Upper lobe of right lung (tissue), 1 donor: ENCODE data around the gene ABCD2. TPM values are rescaled to one million over a fixed set of nuclear protein-coding genes. Genes with fewer than 3 reads are reported as not detected.

ENCODE experiments used
- ATAC-seq: fragments of 200-7000 bp; cut with Tn5 transposase; one replicate; pipeline ENCODE4 v1.9.1; 2020; ENCODE audit warnings: mild to moderate bottlenecking, moderate library complexity
- DNase-seq: peaks from one replicate; pipeline ENCODE4 v3.0.0-alpha.2; 2020
- H3K27ac ChIP-seq: fragments of 200-600 bp; one replicate; pipeline ENCODE4 v1.8.0; 2022
- H3K27me3 ChIP-seq: fragments of 200-600 bp; one replicate; pipeline ENCODE4 v1.8.0; 2022; ENCODE audit warnings: mild to moderate bottlenecking
- H3K36me3 ChIP-seq: fragments of 200-600 bp; one replicate; pipeline ENCODE4 v1.8.0; 2022
- H3K4me1 ChIP-seq: fragments of 200-600 bp; one replicate; pipeline ENCODE4 v1.8.0; 2022
- H3K4me3 ChIP-seq: fragments of 200-600 bp; one replicate; pipeline ENCODE4 v1.8.0; 2022; ENCODE audit warnings: mild to moderate bottlenecking
- H3K9me3 ChIP-seq: fragments of 200-600 bp; one replicate; pipeline ENCODE4 v1.8.0; 2022
- intact Hi-C: fragments of 100-400 bp; cut with DNase I; formaldehyde crosslinking; loops from one replicate; pipeline ENCODE4 v1.11.0; 2022
- total RNA-seq: library from RNA; stranded (reverse); fragmentation: NEBNext Ultra II Directional; extraction: Animal tissue kit (Norgen Biotek cat#: 25700); gene quantifications from one replicate; pipeline ENCODE4 v1.2.1, GENCODE V29; 2021
- TF ChIP-seq, protein P1 (sequence below): fragments of 200-600 bp; IDR thresholded peaks from one replicate; pipeline ENCODE4 v1.8.0; 2022; ENCODE audit warnings: antibody characterized with exemption
- donor health status: DM: no; HTN: yes; CAD: no; lungs with severe emphysema.

The ABCD2 gene
- total RNA-seq, 1 donor from 2014 or later = 0.46 TPM

DNA sequence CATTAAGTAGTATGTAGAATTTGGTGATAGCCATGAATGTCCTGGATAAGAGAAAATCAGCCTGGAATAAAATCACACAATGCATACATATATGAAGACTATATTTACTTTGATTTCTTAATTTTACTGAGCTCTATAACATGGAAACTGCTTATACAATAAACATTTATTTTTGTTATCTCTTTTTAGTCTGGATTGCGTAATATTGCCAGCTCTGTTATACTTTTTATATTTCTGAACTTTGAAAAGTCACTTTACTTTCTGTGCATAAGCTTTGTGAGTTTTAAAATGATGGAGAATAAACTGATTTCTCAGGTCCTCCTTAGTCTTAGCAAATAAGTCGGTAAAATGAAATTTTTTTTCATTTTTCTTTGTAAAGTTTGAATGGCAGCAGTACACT is 19.2 kb upstream of the ABCD2 start:
- intact Hi-C loops = no loop called here

DNA sequence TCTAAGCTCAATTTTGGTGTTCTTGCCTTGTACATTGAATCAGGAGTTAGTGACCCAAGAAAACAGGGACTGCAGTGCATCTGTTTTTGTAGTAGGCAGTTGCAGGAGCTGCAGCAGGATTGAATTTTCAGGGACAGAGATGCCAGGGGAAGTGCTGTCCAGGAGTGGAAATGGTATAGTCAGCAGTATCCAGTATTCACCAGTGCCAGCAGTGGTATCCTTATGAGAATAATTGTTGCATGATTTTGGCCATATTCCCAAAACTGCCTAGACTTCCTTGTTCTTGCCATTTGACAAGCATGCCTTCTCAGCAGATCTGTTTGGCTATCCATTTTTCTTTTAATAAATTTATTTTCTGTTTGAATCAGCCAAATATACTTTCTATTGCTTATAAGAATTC is 18.6 kb upstream of the ABCD2 start:
- Histone ChIP-seq H3K4me3 (no peak overlapping the region), H3K9me3 (no peaks in the 10 kb centered on the region), H3K4me1 (no peaks in the 10 kb centered on the region), H3K27ac (no peak overlapping the region), H3K36me3 (no peaks in the 10 kb centered on the region), H3K27me3 (no peaks in the 10 kb centered on the region)
- TF ChIP-seq, protein P1, sequence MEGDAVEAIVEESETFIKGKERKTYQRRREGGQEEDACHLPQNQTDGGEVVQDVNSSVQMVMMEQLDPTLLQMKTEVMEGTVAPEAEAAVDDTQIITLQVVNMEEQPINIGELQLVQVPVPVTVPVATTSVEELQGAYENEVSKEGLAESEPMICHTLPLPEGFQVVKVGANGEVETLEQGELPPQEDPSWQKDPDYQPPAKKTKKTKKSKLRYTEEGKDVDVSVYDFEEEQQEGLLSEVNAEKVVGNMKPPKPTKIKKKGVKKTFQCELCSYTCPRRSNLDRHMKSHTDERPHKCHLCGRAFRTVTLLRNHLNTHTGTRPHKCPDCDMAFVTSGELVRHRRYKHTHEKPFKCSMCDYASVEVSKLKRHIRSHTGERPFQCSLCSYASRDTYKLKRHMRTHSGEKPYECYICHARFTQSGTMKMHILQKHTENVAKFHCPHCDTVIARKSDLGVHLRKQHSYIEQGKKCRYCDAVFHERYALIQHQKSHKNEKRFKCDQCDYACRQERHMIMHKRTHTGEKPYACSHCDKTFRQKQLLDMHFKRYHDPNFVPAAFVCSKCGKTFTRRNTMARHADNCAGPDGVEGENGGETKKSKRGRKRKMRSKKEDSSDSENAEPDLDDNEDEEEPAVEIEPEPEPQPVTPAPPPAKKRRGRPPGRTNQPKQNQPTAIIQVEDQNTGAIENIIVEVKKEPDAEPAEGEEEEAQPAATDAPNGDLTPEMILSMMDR = no peak
- intact Hi-C loops = no loop called here
- ATAC-seq (no peak), DNase-seq (no peak)

More for the DNA sequence above, 19.2 kb upstream of the ABCD2 start:
- Histone ChIP-seq H3K4me1 (no peaks in the 10 kb centered on the region), H3K36me3 (no peaks in the 10 kb centered on the region), H3K4me3 (no peak overlapping the region), H3K27me3 (no peaks in the 10 kb centered on the region), H3K27ac (no peak overlapping the region), H3K9me3 (no peaks in the 10 kb centered on the region)
- DNase-seq (no peak), ATAC-seq (no peak)
- TF ChIP-seq, protein P1 = no peak

DNA sequence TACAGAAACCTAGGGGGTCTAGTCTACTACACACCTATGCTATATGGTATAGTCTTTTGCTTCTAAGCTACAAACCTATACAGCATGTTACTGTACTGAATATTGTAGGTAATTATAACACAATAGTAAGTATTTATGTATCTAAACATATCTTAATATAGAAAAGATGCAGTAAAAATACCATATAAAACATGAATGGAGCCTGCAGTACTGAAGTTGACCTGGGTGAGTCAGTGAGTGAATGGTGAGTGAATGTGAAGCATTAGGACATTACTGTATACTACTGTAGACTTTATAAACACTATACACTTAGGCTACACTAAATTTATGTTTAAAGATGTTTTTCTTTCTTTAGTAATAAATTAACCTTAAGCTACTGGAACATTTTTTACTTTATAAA is 13.1 kb upstream of the ABCD2 start:
- TF ChIP-seq, protein P1 = no peak
- Histone ChIP-seq H3K4me3 (no peak overlapping the region), H3K9me3 (no peaks in the 10 kb centered on the region), H3K4me1 (no peaks in the 10 kb centered on the region), H3K36me3 (no peaks in the 10 kb centered on the region), H3K27me3 (no peaks in the 10 kb centered on the region), H3K27ac (no peak overlapping the region)
- ATAC-seq (no peak), DNase-seq (no peak)
- intact Hi-C loops = no loop called here

DNA sequence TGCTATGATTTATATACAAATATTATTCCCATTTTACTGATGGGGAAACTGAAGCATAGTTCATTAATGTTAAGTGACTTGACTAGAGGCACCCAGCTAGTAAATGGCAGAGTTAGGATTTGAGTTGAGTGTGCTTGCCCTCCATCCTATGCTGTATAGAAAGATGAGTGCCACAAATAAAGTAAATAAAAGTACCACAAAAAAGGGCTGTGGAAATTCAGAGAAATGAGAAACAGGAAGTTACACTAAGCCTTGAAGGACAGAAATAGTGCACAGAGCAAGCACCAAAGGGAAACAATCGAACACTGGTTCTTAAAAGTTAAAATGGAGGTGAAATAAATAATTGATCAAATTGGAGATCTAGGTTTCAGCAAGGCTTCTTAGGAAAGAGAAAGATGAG is 9.2 kb upstream of the ABCD2 start:
- no peak overlapping the region for H3K4me3 ChIP-seq
- TF ChIP-seq, protein P1 = no peak
- no peaks in the 10 kb centered on the region for H3K4me1 ChIP-seq
- H3K9me3 ChIP-seq = no peaks in the 10 kb centered on the region
- H3K27me3 ChIP-seq = no peaks in the 10 kb centered on the region
- DNase-seq (no peak), ATAC-seq (no peak)
- H3K27ac ChIP-seq = no peak overlapping the region
- intact Hi-C loops = no loop called here
- H3K36me3 ChIP-seq = no peaks in the 10 kb centered on the region

DNA sequence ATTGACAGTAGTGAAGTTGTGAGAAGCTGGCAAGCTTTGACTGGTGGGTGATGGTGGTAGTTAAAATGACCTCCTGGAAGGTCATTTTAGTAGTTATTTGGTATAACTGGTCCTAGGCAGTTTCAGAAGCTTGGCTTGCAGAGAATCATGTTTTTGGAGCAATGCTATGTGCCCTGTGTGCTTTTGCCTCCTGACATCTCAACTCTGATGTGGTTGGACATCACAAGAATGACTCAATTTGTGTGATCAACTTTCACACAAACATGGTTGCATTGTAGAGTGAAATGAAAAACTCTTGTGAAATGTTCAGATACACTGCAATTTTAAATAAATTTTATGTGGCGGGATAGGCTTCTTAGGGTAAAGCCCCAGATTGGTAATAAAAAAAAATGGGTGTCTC is 8.3 kb upstream of the ABCD2 start:
- H3K27me3 ChIP-seq = no peaks in the 10 kb centered on the region
- TF ChIP-seq, protein P1 = no peak
- H3K27ac ChIP-seq = no peak overlapping the region
- ATAC-seq (no peak), DNase-seq (no peak)
- H3K4me1 ChIP-seq = no peaks in the 10 kb centered on the region
- intact Hi-C loops = no loop called here
- no peaks in the 10 kb centered on the region for H3K36me3 ChIP-seq
- no peaks in the 10 kb centered on the region for H3K9me3 ChIP-seq
- no peak overlapping the region for H3K4me3 ChIP-seq
